ENCODE results near the gene DOCK7. TPM values are rescaled to one million over a fixed set of nuclear protein-coding genes. Genes with fewer than 3 reads are reported as not detected.

Gene DOCK7
- total RNA-seq, 1 donor from 2014 or later, result 40.6 TPM

- DNase-seq (ENCODE audit: low read depth), result no peak
- no peak overlapping the region for H3K4me3 ChIP-seq (ENCODE audit: low read depth, low read length)
- TF ChIP-seq CTCF (IDR thresholded peaks at IDR 0.05; ENCODE audit: insufficient read depth, low read length, poor library complexity, severe bottlenecking), result no peak
- no peaks in the 10 kb centered on the region for H3K27me3 ChIP-seq (ENCODE audit: control insufficient read depth, insufficient read depth, low read length)
- no peaks in the 10 kb centered on the region for H3K36me3 ChIP-seq (ENCODE audit: control insufficient read depth, insufficient read depth, low read length)
Observed at GRCh38 chr1:62523860-62524259, 164.3 kb downstream of the DOCK7 start.

- Histone ChIP-seq H3K27me3 (ENCODE audit: control insufficient read depth, insufficient read depth, low read length) (no peaks in the 10 kb centered on the region), H3K4me3 (ENCODE audit: low read depth, low read length) (no peak overlapping the region), H3K36me3 (ENCODE audit: control insufficient read depth, insufficient read depth, low read length) (no peaks in the 10 kb centered on the region)
- no peak for DNase-seq (ENCODE audit: low read depth)
- TF ChIP-seq CTCF (IDR thresholded peaks at IDR 0.05; ENCODE audit: insufficient read depth, low read length, poor library complexity, severe bottlenecking), result no peak
Observed at GRCh38 chr1:62516600-62516999, 171.6 kb downstream of the DOCK7 start.

- no peaks in the 10 kb centered on the region for H3K36me3 ChIP-seq (ENCODE audit: control insufficient read depth, insufficient read depth, low read length)
- H3K4me3 ChIP-seq (ENCODE audit: low read depth, low read length), result no peak overlapping the region
- peak; percentile 52 for DNase-seq (ENCODE audit: low read depth)
- no peaks in the 10 kb centered on the region for H3K27me3 ChIP-seq (ENCODE audit: control insufficient read depth, insufficient read depth, low read length)
- TF ChIP-seq CTCF (IDR thresholded peaks at IDR 0.05; ENCODE audit: insufficient read depth, low read length, poor library complexity, severe bottlenecking), result no peak
Observed at GRCh38 chr1:62514746-62515423, 173.3 kb downstream of the DOCK7 start.

- Histone ChIP-seq H3K4me3 (ENCODE audit: low read depth, low read length) (no peak overlapping the region), H3K36me3 (ENCODE audit: control insufficient read depth, insufficient read depth, low read length) (no peaks in the 10 kb centered on the region), H3K27me3 (ENCODE audit: control insufficient read depth, insufficient read depth, low read length) (no peaks in the 10 kb centered on the region)
- no peak for DNase-seq (ENCODE audit: low read depth)
- no peak for TF ChIP-seq CTCF (IDR thresholded peaks at IDR 0.05; ENCODE audit: insufficient read depth, low read length, poor library complexity, severe bottlenecking)
Observed at GRCh38 chr1:62513013-62513412, 175.2 kb downstream of the DOCK7 start.

GRCh38 chr1:62509028-62509427 is 179.2 kb downstream of the DOCK7 start:
- DNase-seq (ENCODE audit: low read depth), result no peak
- Histone ChIP-seq H3K27me3 (ENCODE audit: control insufficient read depth, insufficient read depth, low read length) (no peaks in the 10 kb centered on the region), H3K36me3 (ENCODE audit: control insufficient read depth, insufficient read depth, low read length) (no peaks in the 10 kb centered on the region), H3K4me3 (ENCODE audit: low read depth, low read length) (no peak overlapping the region)
- TF ChIP-seq CTCF (IDR thresholded peaks at IDR 0.05; ENCODE audit: insufficient read depth, low read length, poor library complexity, severe bottlenecking), result no peak

GRCh38 chr1:62508187-62508758 is 179.9 kb downstream of the DOCK7 start:
- Histone ChIP-seq H3K36me3 (ENCODE audit: control insufficient read depth, insufficient read depth, low read length) (no peaks in the 10 kb centered on the region), H3K4me3 (ENCODE audit: low read depth, low read length) (no peak overlapping the region), H3K27me3 (ENCODE audit: control insufficient read depth, insufficient read depth, low read length) (no peaks in the 10 kb centered on the region)
- peak; percentile 60 for TF ChIP-seq CTCF (IDR thresholded peaks at IDR 0.05; ENCODE audit: insufficient read depth, low read length, poor library complexity, severe bottlenecking)
- DNase-seq (ENCODE audit: low read depth), result peak; percentile 16

Measured in kidney epithelial cell (primary cell).